Activated CD8-positive, alpha-beta memory T cell treated with anti-CD3 and anti-CD28 coated beads for 24 hours (primary cell): ENCODE data around the gene FAM217B.

Experiments
- DNase-seq: peaks from one replicate; pipeline ENCODE4 v3.0.0-alpha.2; 2020

FAM217B gene

GRCh38 chr20:59940129-59940955 is at the start of gene FAM217B, which contains the start of gene PPP1R3D:
Gene FAM217B, plus strand, starts transcription at chr20:59940389. Its CDS starts 3,555 bp downstream, at chr20:59943944.
Gene PPP1R3D, minus strand, starts transcription at chr20:59940305. Its CDS starts 374 bp downstream, at chr20:59939931.
- peak; percentile 95 for DNase-seq

- no peak for DNase-seq
These were observed 48.6 kb upstream of the FAM217B start for GRCh38 chr20:59891581-59891980.

GRCh38 chr20:59895908-59896307 is 44.3 kb upstream of the FAM217B start:
- DNase-seq = no peak

- DNase-seq = no peak
These were observed 37.7 kb upstream of the FAM217B start for GRCh38 chr20:59902470-59902869.

DNA sequence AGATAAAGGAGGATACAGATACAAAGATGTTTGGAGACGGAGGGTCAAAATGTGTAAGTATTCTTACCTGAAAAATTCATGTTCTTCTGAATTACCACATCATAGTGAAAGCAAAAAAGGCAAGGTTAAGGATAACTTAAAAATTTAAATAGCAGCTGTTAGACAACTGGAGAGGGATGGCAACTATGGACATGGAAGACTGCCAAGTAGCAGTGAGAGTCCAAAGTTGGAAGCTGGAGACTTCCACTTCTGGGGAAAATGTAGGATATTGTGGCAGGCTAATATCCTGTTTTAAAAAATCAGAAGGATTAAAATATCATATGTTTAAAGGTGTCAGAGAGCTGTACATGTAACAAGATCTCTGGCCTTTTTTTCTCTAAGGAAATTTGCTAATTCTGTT is 36.6 kb upstream of the FAM217B start:
- DNase-seq = no peak

GRCh38 chr20:59908855-59909254 is 31.3 kb upstream of the FAM217B start:
- DNase-seq = no peak

DNA sequence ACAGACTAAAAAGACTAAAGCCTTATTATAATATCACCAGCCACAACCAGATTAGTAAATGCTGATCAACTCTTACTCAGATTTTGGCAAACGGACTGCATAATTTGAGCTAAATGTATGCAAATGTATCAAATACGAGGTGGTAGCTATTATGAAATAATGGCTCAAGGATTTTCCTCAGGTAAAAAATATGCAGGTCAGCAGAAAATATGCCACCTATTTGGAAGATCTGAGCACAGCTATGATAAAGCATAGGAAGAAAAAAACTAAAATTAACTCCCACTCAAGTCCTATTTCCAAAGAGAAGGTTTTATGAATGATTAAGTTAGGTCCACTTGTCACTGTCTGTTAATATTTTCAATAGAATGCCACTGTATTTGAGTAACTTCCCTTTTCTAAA is 29.1 kb upstream of the FAM217B start:
- DNase-seq = no peak

GRCh38 chr20:59912609-59913008 is 27.6 kb upstream of the FAM217B start:
- DNase-seq = no peak

DNA sequence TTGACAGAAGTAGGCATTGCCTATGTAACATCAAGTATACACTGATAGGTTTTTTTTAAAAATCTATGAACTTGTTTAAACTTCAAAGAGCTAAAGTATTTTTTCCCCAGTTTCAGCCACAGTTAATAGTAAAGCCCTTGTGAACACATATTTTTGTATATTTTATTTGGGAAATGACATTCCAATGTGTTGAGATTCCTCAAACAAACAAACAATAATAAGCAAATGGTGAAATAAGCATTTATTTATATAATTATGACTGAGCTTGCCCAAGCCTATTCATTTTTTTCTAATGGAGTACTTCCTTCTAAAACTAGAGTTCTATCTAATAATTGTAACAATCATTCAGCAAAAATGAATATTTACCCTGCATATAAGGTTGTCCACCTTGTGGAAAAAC is 19.2 kb upstream of the FAM217B start:
- DNase-seq = no peak

- no peak for DNase-seq
These were observed 16.7 kb upstream of the FAM217B start for GRCh38 chr20:59923514-59923913.

DNA sequence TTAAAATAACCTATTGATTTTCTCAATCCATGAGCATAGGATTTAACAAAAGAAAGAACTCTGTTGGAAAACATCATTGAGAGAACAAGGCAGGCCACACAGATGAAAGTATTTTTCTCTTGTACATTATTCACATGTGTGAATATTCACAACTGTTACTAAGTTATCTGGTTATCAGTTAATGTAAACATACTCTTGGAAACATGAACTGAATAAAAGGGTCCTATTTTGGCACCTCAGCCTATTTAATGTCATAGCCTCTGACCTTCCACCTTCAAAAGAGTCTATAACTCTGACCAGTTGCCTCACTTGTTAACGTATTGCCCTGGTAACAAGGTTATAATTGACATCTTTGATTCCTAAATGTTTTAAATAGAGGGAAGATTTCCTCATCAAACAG is 14.8 kb upstream of the FAM217B start:
- no peak for DNase-seq

- no peak for DNase-seq
These were observed 14.3 kb upstream of the FAM217B start for GRCh38 chr20:59925899-59926298.

DNA sequence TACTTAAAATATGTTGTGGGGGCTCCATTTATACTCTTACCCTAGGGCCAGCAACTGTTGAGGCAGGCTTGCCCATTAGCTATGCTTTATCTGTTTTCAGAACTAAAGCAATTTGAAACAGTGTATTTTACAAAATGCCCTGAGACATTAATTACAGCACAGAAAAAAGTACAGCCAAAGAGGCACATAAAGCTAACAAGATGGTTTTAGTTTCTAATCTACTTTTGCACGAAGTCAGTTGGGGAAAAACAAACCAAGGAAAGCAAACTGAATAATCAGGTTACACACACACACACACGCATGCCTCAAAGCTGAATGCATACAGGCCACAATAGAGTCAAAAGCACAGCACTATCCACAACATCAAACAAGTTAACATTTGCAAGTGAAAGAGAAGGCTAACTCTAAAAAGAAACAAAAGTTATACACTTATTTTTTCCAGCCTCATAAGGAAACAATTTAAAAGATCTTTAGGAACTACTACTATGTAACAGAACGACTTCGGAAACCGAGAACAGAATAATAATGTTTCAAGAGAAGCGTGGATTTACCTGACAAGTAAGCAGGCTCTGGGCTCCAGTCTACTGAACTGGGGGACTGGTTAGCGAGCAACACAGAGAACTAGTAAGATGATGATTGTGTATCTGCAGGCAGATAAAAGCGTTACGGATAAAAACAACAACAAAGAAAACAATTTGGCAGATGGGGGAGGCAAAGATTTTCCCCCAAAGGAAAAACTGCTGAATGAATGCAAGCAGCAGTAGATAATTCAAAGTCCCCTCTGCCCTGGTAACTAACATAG is 8.5 kb upstream of the FAM217B start:
- DNase-seq = no peak

GRCh38 chr20:59932616-59933295 is 7.4 kb upstream of the FAM217B start:
- DNase-seq = no peak

DNA sequence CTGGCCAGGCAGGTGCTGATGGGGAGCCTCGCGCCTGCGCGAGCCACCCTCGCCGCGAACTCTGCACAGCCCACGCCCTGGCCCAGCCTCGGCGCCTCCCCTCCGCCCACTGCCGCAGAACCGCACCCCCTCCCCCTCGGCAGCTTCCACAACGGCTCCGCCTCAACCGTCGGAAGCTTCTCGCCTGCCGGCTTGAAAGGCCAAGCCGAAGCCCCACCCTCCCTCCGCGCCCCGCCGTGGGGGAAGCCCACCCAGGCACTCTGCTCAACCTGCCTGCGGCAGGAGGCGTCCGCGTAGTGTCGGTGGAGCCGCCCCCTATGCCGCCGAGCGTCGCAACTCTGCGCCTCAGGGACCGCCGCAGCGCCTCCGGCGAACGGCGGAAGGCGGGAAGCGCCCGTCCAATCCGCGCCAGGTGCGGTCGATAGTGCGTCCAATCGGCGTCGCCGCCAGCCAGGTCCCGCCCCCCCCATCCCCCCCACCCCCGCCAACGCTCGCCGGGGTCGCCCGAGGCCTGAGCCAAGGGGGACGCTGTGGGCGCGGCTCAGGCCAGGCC is 6.8 kb upstream of the FAM217B start, which contains the start of gene SYCP2:
Gene SYCP2 (minus strand): TSS at position 342 of the 553 bp plus-strand sequence. CDS start 11,224 bp downstream, outside the sequence.
- peak; percentile 80 for DNase-seq

DNA sequence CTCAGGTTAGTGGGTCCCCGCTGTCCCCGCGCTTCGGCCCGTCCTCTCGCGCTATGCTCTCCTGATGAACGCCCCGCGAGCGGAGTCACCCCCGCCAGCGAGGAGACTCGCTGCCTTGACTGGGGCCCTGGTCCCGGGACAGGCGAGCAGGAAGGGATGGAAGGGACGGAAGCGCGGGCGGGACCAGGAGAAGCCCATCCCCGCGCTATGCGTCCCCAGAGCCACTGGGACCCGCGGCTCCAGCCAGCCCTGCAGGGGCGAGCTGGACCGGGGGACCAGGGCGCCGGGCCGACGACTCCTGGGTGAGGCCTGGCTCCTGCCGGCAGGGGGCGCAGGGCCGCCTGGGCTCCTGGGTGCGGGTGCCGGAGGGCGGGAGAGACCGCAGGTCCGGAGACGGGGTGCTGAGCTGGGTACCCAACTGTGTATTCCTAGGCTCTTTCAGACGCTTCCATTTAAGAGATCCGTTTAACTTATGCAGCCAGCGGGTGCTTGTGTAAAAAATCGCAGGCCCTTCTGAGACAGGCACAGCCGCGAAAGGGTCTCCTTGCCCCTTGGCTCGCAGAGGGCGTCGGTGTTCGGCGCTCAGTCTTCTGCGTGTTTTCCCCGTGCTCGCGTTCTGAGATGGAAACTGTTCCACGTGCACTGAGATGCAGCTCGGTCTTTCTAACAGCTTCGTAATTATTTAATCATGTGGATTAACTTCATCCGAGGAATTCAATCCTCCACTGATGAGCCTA is 6.2 kb upstream of the FAM217B start:
- DNase-seq = peak; percentile 92

DNA sequence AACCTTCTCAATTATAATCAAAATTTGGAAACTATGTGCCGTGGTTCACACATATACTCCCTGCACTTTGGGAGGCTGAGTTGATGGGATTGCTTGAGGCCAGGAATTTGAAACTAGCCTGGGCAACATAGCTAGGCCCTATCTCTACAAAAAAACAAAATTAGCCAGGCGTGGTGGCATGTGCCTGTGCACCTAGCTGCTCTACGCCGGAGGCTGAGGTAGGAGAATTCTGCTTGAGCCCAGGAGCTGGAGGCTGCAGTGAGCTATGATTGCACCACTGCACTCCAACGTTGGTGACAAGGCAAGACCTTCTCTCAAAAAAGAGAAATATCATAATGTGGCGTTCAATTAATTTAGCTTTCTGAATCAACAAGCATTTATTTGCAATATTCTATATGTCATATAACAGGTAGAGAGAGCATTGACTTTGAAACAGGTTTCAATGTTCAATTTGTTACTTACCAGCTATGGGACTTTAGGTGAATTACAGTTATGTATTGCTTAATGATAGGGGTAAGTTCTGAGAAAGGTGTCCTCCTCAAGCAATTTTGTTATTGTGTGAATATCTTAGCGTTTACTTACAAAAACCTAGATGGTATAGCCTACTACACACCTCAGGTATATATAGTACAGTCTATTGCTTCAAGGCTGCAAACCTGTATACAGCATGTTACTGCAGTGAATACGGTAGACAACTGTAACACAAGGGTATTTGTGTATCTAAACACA is 4.6 kb upstream of the FAM217B start:
- no peak for DNase-seq

DNA sequence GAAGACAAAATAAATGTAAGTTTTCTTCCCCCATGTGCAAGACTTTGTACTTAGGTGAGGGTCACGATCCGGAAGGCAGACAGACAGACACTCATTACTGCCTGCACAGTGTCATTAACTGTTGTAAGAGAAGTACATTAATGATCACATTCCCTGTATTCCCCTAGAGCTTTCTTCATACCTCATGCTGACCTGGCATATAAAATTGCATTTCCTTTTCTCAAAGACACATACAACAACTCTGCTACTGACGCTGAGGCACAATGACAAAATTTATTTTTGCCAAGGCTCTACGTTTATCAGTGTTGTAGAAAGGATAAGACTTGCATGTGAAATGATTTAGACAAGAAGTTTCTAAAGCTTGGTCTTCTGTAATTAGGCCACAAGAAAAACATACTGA is 3.8 kb upstream of the FAM217B start:
- DNase-seq = no peak

- DNase-seq = no peak
These were observed 3.0 kb upstream of the FAM217B start for GRCh38 chr20:59937150-59937549.

DNA sequence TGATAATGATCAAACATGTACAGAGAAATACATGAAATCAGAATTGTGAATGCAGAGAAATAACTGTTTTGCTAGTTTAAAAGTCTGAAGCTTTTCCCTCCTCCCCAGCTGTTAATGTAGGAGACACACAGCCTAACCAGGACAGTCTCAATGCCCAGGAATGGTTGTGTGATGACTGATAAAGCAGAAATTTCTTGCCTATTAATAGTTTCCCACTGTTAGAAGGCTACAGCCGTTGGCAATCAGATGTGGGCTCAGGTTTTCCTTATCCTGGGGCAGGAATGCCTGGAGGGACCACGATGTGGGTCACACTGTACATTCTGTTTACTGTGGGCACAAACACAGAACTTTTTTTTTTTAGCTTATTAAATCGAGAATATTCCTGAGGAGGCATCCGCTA is 2.0 kb upstream of the FAM217B start:
- no peak for DNase-seq

- no peak for DNase-seq
These were observed 1.5 kb upstream of the FAM217B start for GRCh38 chr20:59938696-59939051.
